BLaER1 treated with 17β-estradiol and CSF1 and Interleukin-3, amounts not matched to agents 10 nM and 100 nM (cell line): ENCODE results near the gene CPLANE1.
"Not testable (repeated sequence)": the region's sequence is repeated elsewhere in the genome, so short reads cannot be mapped to it uniquely, and the experiment has no call there.

Experiments used
- H3K27ac ChIP-seq, 11 experiments: shearing (Covaris generic); formaldehyde crosslinking; 2 replicates each; pipeline ENCODE4 v1.8.1; 2022
- H3K27me3 ChIP-seq, 11 experiments: shearing (Covaris generic); formaldehyde crosslinking; 2 replicates each; pipeline ENCODE4 v1.8.1; 2022
- H3K36me3 ChIP-seq, 11 experiments: shearing (Covaris generic); formaldehyde crosslinking; 2 replicates each; pipeline ENCODE4 v1.8.1; 2022
- H3K4me1 ChIP-seq, 10 experiments: shearing (Covaris generic); formaldehyde crosslinking; 2 replicates each; pipeline ENCODE4 v1.8.1; 2022
- H3K4me2 ChIP-seq, 11 experiments: shearing (Covaris generic); formaldehyde crosslinking; 2 replicates each; pipeline ENCODE4 v1.8.1; 2022
- H3K4me3 ChIP-seq, 10 experiments: shearing (Covaris generic); formaldehyde crosslinking; 2 replicates each; pipeline ENCODE4 v1.8.1; 2022
- H3K9ac ChIP-seq, 11 experiments: shearing (Covaris generic); formaldehyde crosslinking; 2 replicates each; pipeline ENCODE4 v1.8.1; 2022
- H3K9me3 ChIP-seq, 11 experiments: shearing (Covaris generic); formaldehyde crosslinking; replicated peaks in 1 of 11; 2 replicates each; pipeline ENCODE4 v1.8.1; 2022
- H4K20me1 ChIP-seq, 11 experiments: shearing (Covaris generic); formaldehyde crosslinking; 2 replicates each; pipeline ENCODE4 v1.8.1; 2022
- Cebpa-rat ChIP-seq, 11 experiments: shearing (Covaris generic); IDR thresholded peaks; 2 replicates each; pipeline ENCODE4 v1.8.1; 2022

The CPLANE1 gene

DNA sequence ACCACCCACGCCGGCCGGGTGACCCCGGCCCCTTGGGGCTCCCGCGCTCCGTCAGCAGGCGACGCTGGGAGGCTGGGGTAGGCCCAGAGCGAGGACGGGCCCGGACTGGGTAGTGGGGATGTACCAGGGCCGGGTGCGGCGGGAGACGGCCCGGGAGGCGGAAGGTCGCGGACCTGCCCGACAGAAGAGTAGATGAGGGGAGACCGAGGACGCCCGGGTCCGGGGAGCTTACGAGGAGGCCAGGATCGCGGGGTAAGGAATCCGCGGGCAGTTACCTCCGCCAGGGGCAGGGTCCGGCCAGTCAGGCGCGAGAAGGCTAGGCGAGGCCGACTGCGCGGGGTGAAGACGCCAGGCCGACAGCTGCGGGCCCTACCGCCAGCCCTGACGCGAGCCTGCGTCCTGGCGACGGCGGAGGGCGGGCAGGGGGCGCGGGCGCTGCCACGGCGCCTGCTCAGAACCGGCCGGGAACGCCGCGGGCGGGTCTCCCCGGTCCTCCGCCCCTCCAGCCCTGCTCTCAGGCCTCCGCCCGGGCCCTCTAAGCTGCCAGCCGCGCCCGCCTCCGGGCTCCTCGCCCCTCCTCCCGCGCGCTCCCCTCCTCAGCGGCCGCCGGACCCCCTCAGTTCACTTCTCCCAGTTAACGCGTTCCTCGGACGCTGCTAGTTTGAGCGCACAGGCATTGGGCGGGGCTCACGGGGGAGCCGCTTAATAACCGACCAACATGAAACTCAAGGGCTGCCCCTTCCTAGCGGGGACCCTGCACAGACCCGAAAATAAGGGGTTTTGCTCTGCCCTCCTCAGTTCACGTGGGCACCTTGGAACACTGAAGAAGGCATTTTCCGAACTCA lies at the start of gene CPLANE1:
CPLANE1 (minus strand) TSS at position 407 of the 845 bp plus-strand sequence. CDS start 1,678 bp downstream, outside the sequence.
- Histone ChIP-seq H3K27me3 (no peaks in the 10 kb centered on the region), H3K4me2 (peak within 1 kb of the TSS; percentile 73 to 94 (median 89)), H3K4me3 (peak within 1 kb of the TSS; percentile 68 to 83 (median 78)), H3K36me3 (0 out of 22 replicates have a peak, but pooled peaks cover 0 to 4% (median 0%) of the 10 kb centered on the region in 11 experiments), H3K9ac (peak within 1 kb of the TSS; percentile 84 to 95 (median 92)), H3K4me1 (peaks cover 13 to 27% (median 21%) of the 10 kb centered on the region in 10 experiments), H3K9me3 (peaks cover 4 to 14% (median 10%) of the 10 kb centered on the region in 11 experiments; a peak in 21 of 22 replicates), H3K27ac (peak within 1 kb of the TSS; percentile 81 to 93 (median 89)), H4K20me1 (peaks cover 0 to 17% (median 0%) of the 10 kb centered on the region in 11 experiments; a peak in 1 of 22 replicates)
- TF ChIP-seq Cebpa-rat (IDR thresholded peaks at IDR 0.05): no peak

DNA sequence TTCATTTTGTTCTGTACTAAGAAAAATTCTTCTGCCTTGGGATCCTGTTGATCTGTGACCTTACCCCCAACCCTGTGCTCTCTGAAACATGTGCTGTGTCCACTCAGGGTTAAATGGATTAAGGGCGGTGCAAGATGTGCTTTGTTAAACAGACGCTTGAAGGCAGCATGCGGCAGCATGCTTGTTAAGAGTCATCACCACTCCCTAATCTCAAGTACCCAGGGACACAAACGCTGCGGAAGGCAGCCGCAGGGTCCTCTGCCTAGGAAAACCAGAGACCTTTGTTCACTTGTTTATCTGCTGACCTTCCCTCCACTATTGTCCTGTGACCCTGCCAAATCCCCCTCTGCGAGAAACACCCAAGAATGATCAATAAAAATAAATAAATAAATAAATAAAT lies 47.1 kb upstream of the CPLANE1 start:
- H3K36me3 ChIP-seq: peaks cover 80 to 90% (median 86%) of the 10 kb centered on the region in 11 experiments
- not testable (repeated sequence) for H3K27me3 ChIP-seq, H4K20me1 ChIP-seq, H3K9ac ChIP-seq, H3K9me3 ChIP-seq, H3K27ac ChIP-seq, H3K4me2 ChIP-seq, H3K4me1 ChIP-seq, H3K4me3 ChIP-seq

DNA sequence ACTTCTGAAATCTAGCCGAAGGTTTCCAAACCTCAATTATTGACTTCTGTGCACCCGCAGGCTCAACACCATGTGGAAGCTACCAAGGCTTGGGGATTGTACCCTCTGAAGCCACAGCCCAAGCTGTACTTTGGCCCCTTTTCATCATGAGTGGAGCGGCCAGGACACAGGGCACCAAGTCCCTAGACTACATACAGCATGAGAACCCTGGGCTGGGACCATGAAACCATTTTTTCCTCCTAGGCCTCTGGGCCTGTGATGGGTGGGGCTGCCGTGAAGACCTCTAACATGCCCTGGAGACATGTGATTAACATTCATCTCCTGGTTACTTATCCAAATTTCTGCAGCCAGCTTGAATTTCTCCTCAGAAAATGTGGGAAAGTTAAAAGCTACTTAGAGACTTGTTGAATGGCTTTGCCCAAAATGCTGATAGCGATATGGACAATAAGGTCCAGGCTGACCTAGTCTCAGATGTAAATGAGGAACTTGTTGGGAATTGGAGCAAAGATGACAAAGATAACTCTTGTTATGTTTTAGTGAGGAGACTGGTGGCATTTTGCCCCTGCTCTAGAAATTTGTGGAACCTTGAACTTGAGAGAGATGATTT lies 34.1 kb upstream of the CPLANE1 start:
- no peak overlapping the region; a peak in 1 of 20 replicates for H3K4me3 ChIP-seq
- no peaks in the 10 kb centered on the region for H3K27me3 ChIP-seq
- H4K20me1 ChIP-seq: no peaks in the 10 kb centered on the region
- H3K4me2 ChIP-seq: no peak overlapping the region
- H3K36me3 ChIP-seq: peaks cover 0 to 12% (median 6%) of the 10 kb centered on the region in 11 experiments; a peak in 10 of 22 replicates
- no peak overlapping the region for H3K27ac ChIP-seq
- no peak for TF ChIP-seq Cebpa-rat (IDR thresholded peaks at IDR 0.05)
- H3K9ac ChIP-seq: no peak overlapping the region
- H3K4me1 ChIP-seq: no peaks in the 10 kb centered on the region
- H3K9me3 ChIP-seq: peaks cover 63 to 75% (median 68%) of the 10 kb centered on the region in 11 experiments

DNA sequence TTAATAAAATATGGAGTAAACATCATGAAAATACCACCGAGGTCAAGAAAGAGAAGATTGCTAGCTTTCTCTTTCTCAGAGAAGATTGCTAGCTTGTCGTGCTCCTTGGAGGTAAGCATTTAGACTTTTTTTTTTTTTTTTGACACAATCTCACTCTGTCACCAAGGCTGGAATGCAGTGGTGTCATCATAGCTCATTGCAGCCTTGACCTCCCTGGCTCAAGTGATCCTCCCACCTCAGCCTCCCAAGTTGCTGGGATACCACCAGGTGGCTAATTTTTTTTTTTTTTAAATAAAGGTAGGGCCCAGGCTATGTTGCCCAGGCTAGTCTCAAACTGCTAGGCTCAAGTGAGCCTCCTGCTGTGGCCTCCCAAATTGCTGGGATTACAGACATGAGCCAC lies 26.3 kb upstream of the CPLANE1 start:
- no peaks in the 10 kb centered on the region; a peak in 1 of 22 replicates for H3K27me3 ChIP-seq
- H3K9ac ChIP-seq: no peak overlapping the region
- no peak overlapping the region for H3K27ac ChIP-seq
- peaks cover 25 to 43% (median 32%) of the 10 kb centered on the region in 11 experiments for H3K9me3 ChIP-seq
- H3K4me3 ChIP-seq: no peak overlapping the region
- H3K4me1 ChIP-seq: no peaks in the 10 kb centered on the region
- no peaks in the 10 kb centered on the region for H4K20me1 ChIP-seq
- H3K36me3 ChIP-seq: no peaks in the 10 kb centered on the region
- TF ChIP-seq Cebpa-rat (IDR thresholded peaks at IDR 0.05): no peak
- no peak overlapping the region for H3K4me2 ChIP-seq

DNA sequence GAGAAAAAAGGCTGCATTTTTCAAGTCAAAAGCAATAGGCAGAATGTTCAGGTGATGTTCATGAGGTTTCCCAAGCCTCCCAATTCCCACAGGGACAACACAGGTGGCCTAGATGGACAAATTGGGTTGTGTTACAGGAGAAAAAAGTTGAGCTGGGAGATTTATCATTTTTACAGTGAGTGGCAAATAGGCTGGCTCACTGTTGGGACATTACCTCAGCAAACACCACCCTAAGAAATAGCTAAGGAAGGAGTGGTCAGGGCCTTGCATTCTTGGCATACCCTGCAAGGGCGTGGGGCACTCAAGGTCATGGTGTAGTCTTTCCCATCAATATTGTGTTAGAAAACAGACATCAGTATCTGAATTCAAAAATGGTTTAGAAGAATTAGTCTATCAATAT lies 23.3 kb upstream of the CPLANE1 start:
- no peaks in the 10 kb centered on the region; a peak in 1 of 22 replicates for H3K27me3 ChIP-seq
- no peak for TF ChIP-seq Cebpa-rat (IDR thresholded peaks at IDR 0.05)
- peaks cover 17 to 41% (median 22%) of the 10 kb centered on the region in 11 experiments for H3K9me3 ChIP-seq
- no peak overlapping the region for H3K9ac ChIP-seq
- no peak overlapping the region for H3K4me2 ChIP-seq
- no peaks in the 10 kb centered on the region for H3K36me3 ChIP-seq
- no peaks in the 10 kb centered on the region for H4K20me1 ChIP-seq
- H3K27ac ChIP-seq: no peak overlapping the region
- H3K4me1 ChIP-seq: no peaks in the 10 kb centered on the region
- H3K4me3 ChIP-seq: no peak overlapping the region

DNA sequence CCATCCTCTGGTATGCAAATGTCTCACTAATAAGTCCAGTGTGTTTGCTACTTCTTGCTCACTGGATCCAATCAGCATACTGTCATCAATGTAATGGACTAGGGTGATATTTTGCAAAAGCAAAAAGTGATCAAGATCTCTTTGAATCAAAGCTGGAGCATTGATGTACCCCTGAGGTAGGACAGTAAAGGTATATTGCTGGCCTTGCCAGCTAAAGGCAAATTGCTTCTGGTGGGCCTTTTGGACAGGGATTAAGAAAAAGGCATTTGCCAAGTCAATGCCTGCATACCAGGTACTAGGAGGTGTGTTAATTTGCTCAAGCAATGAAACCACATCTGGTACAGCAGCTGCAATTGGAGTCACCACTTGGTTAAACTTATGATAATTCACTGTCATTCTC lies 18.9 kb upstream of the CPLANE1 start:
- not testable (repeated sequence) for H3K4me1 ChIP-seq, H3K27ac ChIP-seq, H3K4me2 ChIP-seq, H4K20me1 ChIP-seq, H3K9ac ChIP-seq, H3K27me3 ChIP-seq, H3K4me3 ChIP-seq, H3K36me3 ChIP-seq
- peaks cover 17 to 42% (median 20%) of the 10 kb centered on the region in 11 experiments for H3K9me3 ChIP-seq

DNA sequence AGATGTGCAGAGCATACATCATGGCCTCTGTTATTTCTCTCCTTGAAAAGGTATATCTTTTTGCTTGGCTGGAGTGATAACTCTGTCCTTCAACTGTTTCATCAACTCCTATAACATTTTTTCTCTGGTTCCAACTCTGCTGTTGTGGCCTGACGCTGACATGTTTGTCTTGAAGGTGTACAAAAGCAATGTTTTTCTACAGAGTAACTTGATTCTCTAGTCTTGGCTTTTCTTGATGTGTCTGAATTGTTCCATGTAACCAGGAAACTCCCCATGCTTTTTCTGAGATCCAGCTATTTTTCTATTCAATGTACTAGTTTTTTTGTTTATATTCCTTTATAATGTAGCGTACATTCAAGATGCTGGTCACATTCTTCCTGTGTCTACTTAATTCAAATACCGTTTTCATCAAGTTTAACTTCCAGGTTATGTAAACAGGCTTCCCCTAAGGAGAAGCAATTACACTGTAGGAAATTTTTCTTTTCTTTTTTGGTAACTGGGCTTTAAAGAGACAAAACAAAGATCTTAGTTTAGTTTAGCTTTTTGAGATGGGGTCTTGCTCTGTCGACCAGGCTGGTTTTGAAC lies 6.7 kb upstream of the CPLANE1 start:
- Histone ChIP-seq H3K36me3 (peaks cover 0 to 5% (median 0%) of the 10 kb centered on the region in 11 experiments; a peak in 1 of 22 replicates), H3K27ac (no peak overlapping the region), H3K4me1 (no peaks in the 10 kb centered on the region), H3K9me3 (peaks cover 13 to 33% (median 22%) of the 10 kb centered on the region in 11 experiments; a peak in 21 of 22 replicates), H3K4me2 (no peak overlapping the region), H3K27me3 (no peaks in the 10 kb centered on the region), H3K9ac (no peak overlapping the region), H4K20me1 (no peaks in the 10 kb centered on the region), H3K4me3 (no peak overlapping the region)
- no peak for TF ChIP-seq Cebpa-rat (IDR thresholded peaks at IDR 0.05)

DNA sequence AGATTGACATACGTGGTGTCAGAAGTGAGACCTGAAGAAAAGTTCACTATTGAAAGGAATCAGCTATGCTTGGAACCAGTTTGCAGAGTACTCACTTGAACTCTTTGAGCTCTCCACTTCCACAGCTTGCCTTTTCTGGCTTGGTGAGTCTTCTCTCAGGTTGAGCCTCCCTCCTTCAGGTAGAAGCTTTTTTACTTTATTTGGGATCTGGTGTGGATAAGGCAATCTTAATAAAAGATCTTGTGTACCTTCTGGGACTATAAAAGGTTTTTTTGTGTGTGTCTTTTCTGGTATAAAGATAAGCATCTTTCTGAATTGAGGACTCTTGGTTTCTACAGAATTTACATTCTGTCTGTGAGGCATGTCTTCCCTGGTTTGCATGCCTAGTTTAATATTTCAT lies 5.4 kb upstream of the CPLANE1 start:
- H3K27ac ChIP-seq: no peak overlapping the region

DNA sequence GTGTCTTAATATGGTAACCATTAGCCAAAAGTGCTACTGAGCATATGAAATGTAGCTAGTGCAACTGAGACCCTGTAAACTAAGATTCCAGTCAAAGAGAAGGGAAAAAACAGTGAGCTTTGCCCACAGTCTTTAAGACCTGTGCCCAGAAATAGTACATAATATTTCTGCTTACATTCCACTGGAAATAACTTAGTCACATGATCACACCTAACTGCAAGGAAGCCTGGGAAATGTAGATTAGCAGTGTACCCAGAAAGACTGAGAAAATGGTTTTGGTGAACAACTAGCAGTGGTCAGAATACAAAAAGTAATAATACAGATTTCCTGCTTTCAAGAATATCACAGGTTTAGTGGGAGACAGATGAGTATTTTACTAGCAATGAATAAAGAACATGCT lies 2.5 kb upstream of the CPLANE1 start:
- no peak overlapping the region for H3K4me3 ChIP-seq
- H3K4me2 ChIP-seq: no peak overlapping the region
- H4K20me1 ChIP-seq: peaks cover 0 to 12% (median 0%) of the 10 kb centered on the region in 11 experiments; a peak in 1 of 22 replicates
- H3K36me3 ChIP-seq: peaks cover 0 to 5% (median 0%) of the 10 kb centered on the region in 11 experiments; a peak in 1 of 22 replicates
- no peak for TF ChIP-seq Cebpa-rat (IDR thresholded peaks at IDR 0.05)
- H3K4me1 ChIP-seq: peaks cover 13 to 23% (median 20%) of the 10 kb centered on the region in 10 experiments
- no peaks in the 10 kb centered on the region for H3K27me3 ChIP-seq
- H3K9me3 ChIP-seq: peaks cover 13 to 27% (median 20%) of the 10 kb centered on the region in 11 experiments; a peak in 21 of 22 replicates
- no peak overlapping the region for H3K27ac ChIP-seq
- no peak overlapping the region for H3K9ac ChIP-seq

More for the DNA sequence above, 5.4 kb upstream of the CPLANE1 start:
- Histone ChIP-seq H3K27me3 (no peaks in the 10 kb centered on the region), H3K4me3 (no peak overlapping the region), H4K20me1 (no peaks in the 10 kb centered on the region), H3K9me3 (peaks cover 13 to 33% (median 22%) of the 10 kb centered on the region in 11 experiments; a peak in 21 of 22 replicates), H3K4me2 (no peak overlapping the region), H3K9ac (no peak overlapping the region), H3K4me1 (peaks cover 0 to 6% (median 4%) of the 10 kb centered on the region in 10 experiments; a peak in 10 of 20 replicates), H3K36me3 (peaks cover 0 to 5% (median 0%) of the 10 kb centered on the region in 11 experiments; a peak in 1 of 22 replicates)
- TF ChIP-seq Cebpa-rat (IDR thresholded peaks at IDR 0.05): no peak
